Measurements from ENCODE around the gene REXO2.
A peak's percentile ranks its signal among the peaks of the same experiment; 100 is the strongest.

Gene REXO2

GRCh38 chr11:114439229-114440120, at the start of gene REXO2:
REXO2 (plus strand) TSS chr11:114439467; CDS start chr11:114439529, 62 bp downstream.
- DNase-seq (ENCODE audit: low read depth in 3 of 3): peak; percentile 84 to 90 (median 90)

GRCh38 chr11:114392735-114393667, 46.3 kb upstream of the REXO2 start:
- no peak for DNase-seq (ENCODE audit: low read depth in 3 of 3)

GRCh38 chr11:114395736-114396135, 43.5 kb upstream of the REXO2 start:
- DNase-seq (ENCODE audit: low read depth in 3 of 3): no peak

- no peak for DNase-seq (ENCODE audit: low read depth in 3 of 3)
Observed at GRCh38 chr11:114396916-114397315, 42.4 kb upstream of the REXO2 start.

- no peak for DNase-seq (ENCODE audit: low read depth in 3 of 3)
Observed at GRCh38 chr11:114397349-114397982, 41.8 kb upstream of the REXO2 start.

GRCh38 chr11:114398303-114398920, 40.9 kb upstream of the REXO2 start:
- DNase-seq (ENCODE audit: low read depth in 3 of 3): no peak

GRCh38 chr11:114399490-114400215, 39.6 kb upstream of the REXO2 start:
- no peak for DNase-seq (ENCODE audit: low read depth in 3 of 3)

- DNase-seq (ENCODE audit: low read depth in 3 of 3): peak; percentile 94 to 95 (median 95)
Observed at GRCh38 chr11:114400216-114400914, 38.9 kb upstream of the REXO2 start, which contains the start of the genes C11orf71 and RBM7. C11orf71 (minus strand) TSS chr11:114400511; CDS start chr11:114400331, 180 bp downstream. RBM7 (plus strand) TSS chr11:114400666; CDS start chr11:114400672, 6 bp downstream.

- DNase-seq (ENCODE audit: low read depth in 3 of 3): no peak
Observed at GRCh38 chr11:114400915-114401223, 38.4 kb upstream of the REXO2 start.

GRCh38 chr11:114401311-114401710, 38.0 kb upstream of the REXO2 start:
- DNase-seq (ENCODE audit: low read depth in 3 of 3): no peak

- DNase-seq (ENCODE audit: low read depth in 3 of 3): no peak
Observed at GRCh38 chr11:114412946-114413345, 26.3 kb upstream of the REXO2 start.

GRCh38 chr11:114413958-114414357, 25.3 kb upstream of the REXO2 start:
- no peak for DNase-seq (ENCODE audit: low read depth in 3 of 3)

- no peak for DNase-seq (ENCODE audit: low read depth in 3 of 3)
Observed at GRCh38 chr11:114416441-114416961, 22.8 kb upstream of the REXO2 start.

- no peak for DNase-seq (ENCODE audit: low read depth in 3 of 3)
Observed at GRCh38 chr11:114426280-114426679, 13.0 kb upstream of the REXO2 start.

- no peak for DNase-seq (ENCODE audit: low read depth in 3 of 3)
Observed at GRCh38 chr11:114430290-114430689, 9.0 kb upstream of the REXO2 start.

- no peak for DNase-seq (ENCODE audit: low read depth in 3 of 3)
Observed at GRCh38 chr11:114432893-114433292, 6.4 kb upstream of the REXO2 start.

- no peak for DNase-seq (ENCODE audit: low read depth in 3 of 3)
Observed at GRCh38 chr11:114433376-114433775, 5.9 kb upstream of the REXO2 start.

GRCh38 chr11:114438303-114438702, 964 bp upstream of the REXO2 start:
- DNase-seq (ENCODE audit: low read depth in 3 of 3): no peak

GRCh38 chr11:114440121-114440860, 1.0 kb downstream of the REXO2 start:
- DNase-seq (ENCODE audit: low read depth in 3 of 3): no peak

All from stimulated activated CD4-positive, alpha-beta T cell treated with anti-CD3 and anti-CD28 coated beads, TNF-alpha, amount 100 ng/mL, for 4 hours (primary cell).